ENCODE data around the gene CPNE4.

GRCh38 chr3:131586277-131586676, 448.5 kb downstream of the CPNE4 start:
- TF ChIP-seq, protein P1, sequence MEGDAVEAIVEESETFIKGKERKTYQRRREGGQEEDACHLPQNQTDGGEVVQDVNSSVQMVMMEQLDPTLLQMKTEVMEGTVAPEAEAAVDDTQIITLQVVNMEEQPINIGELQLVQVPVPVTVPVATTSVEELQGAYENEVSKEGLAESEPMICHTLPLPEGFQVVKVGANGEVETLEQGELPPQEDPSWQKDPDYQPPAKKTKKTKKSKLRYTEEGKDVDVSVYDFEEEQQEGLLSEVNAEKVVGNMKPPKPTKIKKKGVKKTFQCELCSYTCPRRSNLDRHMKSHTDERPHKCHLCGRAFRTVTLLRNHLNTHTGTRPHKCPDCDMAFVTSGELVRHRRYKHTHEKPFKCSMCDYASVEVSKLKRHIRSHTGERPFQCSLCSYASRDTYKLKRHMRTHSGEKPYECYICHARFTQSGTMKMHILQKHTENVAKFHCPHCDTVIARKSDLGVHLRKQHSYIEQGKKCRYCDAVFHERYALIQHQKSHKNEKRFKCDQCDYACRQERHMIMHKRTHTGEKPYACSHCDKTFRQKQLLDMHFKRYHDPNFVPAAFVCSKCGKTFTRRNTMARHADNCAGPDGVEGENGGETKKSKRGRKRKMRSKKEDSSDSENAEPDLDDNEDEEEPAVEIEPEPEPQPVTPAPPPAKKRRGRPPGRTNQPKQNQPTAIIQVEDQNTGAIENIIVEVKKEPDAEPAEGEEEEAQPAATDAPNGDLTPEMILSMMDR (IDR thresholded peaks at IDR 0.05), result no peak
- no peak for TF ChIP-seq POLR2A (IDR thresholded peaks at IDR 0.05)

Measured in body of pancreas (tissue), 4 donors.